Central memory CD8-positive, alpha-beta T cell (primary cell): Measurements from ENCODE around the gene RPS6KA6.

Experiments
- ATAC-seq: fragments of 150-1000 bp; cut with Tn5 transposase; replicated peaks from 2 replicates; pipeline ENCODE4 v1.10.0; 2022; ENCODE audit warnings: mild to moderate bottlenecking, moderate FRiP score, moderate number of reproducible peaks; ENCODE audit not compliant: poor library complexity, severe bottlenecking; ENCODE audit errors: extremely low read depth
- DNase-seq, 2 donors: peaks; one replicate each; pipeline ENCODE4 v3.0.0; 2021; ENCODE audit warnings: low spot score in 2 of 2
- H3K27ac Mint-ChIP-seq: one replicate; pipeline ENCODE4 v1.8.0; 2022; ENCODE audit warnings: low read depth, mild to moderate bottlenecking, moderate library complexity, mixed read lengths
- H3K27me3 Mint-ChIP-seq: one replicate; pipeline ENCODE4 v1.8.0; 2022; ENCODE audit warnings: mixed read lengths
- H3K36me3 Mint-ChIP-seq: one replicate; pipeline ENCODE4 v1.8.0; 2022; ENCODE audit warnings: mild to moderate bottlenecking, moderate library complexity, mixed read lengths; ENCODE audit not compliant: insufficient read depth
- H3K4me1 Mint-ChIP-seq: one replicate; pipeline ENCODE4 v1.8.0; 2022; ENCODE audit warnings: mixed read lengths
- H3K4me3 Mint-ChIP-seq: one replicate; pipeline ENCODE4 v1.8.0; 2022; ENCODE audit warnings: mild to moderate bottlenecking, moderate library complexity, mixed read lengths
- H3K9me3 Mint-ChIP-seq: one replicate; pipeline ENCODE4 v1.8.0; 2022; ENCODE audit warnings: mixed read lengths

The RPS6KA6 gene

GRCh38 chrX:84188320-84188834, 378 bp upstream of the RPS6KA6 start:
- Mint-ChIP-seq H3K27me3 (no peaks in the 10 kb centered on the region), H3K27ac (no peak overlapping the region), H3K9me3 (peaks cover 4% of the 10 kb centered on the region), H3K4me1 (no peaks in the 10 kb centered on the region), H3K36me3 (no peaks in the 10 kb centered on the region), H3K4me3 (no peak overlapping the region)
- DNase-seq (no peak), ATAC-seq (no peak)

DNA sequence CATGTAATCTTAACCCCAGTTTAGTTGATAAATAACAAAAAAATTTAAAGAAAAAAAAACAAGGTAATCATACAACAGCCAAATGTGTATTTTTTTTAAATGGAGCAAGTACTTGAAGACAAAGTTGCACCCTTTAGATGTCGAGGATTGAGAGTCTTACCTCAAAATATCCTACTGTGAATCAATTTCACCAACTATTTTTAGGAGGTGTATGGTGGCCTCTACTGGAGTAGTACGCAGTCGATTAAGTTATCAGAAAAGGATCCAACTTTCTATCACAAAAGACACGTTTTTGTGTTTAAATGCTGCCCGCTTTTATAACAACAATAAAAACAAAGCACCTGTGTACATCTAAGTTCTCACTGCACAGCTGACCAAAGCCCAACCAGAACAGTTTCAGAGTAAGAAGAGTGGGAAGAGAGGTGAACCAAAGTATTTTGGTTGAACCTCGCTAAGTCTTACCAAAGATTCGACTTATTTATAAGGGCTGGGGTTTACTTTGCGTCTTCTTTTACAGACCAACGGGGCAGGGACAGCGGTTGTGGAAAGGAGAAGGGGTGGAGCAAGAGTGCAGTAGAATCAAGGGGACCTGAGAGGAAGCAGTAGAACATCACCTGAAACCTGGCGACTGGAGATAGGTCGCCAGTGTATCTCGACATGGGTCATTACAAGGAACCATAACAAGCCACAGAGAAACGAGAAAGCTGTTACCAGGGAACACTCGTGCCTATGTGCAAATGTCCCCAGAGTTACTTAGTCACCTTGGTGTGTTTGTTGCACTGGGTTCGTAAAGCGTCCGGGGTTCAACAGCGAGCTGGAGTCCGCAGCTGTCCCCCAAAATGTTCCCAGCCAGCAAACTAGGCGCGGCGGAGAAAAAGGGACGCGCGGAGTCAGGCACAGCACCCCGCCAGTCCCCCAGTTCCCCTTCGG, 1.1 kb downstream of the RPS6KA6 start:
- H3K4me3 Mint-ChIP-seq, result no peak overlapping the region
- H3K27me3 Mint-ChIP-seq, result no peaks in the 10 kb centered on the region
- no peaks in the 10 kb centered on the region for H3K4me1 Mint-ChIP-seq
- peaks cover 14% of the 10 kb centered on the region for H3K9me3 Mint-ChIP-seq
- no peak overlapping the region for H3K27ac Mint-ChIP-seq
- ATAC-seq (no peak), DNase-seq (no peak)
- no peaks in the 10 kb centered on the region for H3K36me3 Mint-ChIP-seq

- Mint-ChIP-seq H3K4me3 (no peak overlapping the region), H3K27ac (no peak overlapping the region), H3K36me3 (no peaks in the 10 kb centered on the region), H3K27me3 (no peaks in the 10 kb centered on the region), H3K9me3 (peaks cover 16% of the 10 kb centered on the region), H3K4me1 (no peaks in the 10 kb centered on the region)
- DNase-seq (no peak), ATAC-seq (no peak)
Observed at GRCh38 chrX:84182516-84182915, 5.5 kb downstream of the RPS6KA6 start.

DNA sequence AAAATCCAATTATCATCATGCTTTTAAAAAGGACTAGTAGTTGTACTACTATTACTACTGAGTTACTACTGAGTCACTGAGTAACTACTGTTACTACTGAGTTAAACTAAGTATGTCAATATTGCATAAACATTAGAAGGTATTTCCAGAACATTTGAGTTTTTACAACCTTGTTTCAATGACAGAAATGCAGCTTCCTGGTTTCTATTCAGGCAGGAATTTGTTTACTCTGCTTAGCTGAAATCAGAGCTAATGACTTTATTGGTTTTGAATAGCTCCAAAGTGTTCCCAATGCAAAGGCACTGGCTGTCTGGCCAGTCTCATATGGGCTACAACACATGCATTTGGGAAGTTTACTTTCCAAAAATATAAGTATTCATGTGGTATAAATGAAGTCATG, 12.0 kb downstream of the RPS6KA6 start:
- Mint-ChIP-seq H3K27me3 (no peaks in the 10 kb centered on the region), H3K36me3 (no peaks in the 10 kb centered on the region), H3K4me3 (no peak overlapping the region), H3K27ac (no peak overlapping the region), H3K9me3 (no peaks in the 10 kb centered on the region), H3K4me1 (no peaks in the 10 kb centered on the region)
- DNase-seq (no peak), ATAC-seq (no peak)

GRCh38 chrX:84175274-84175673, 12.7 kb downstream of the RPS6KA6 start:
- ATAC-seq (no peak), DNase-seq (no peak)
- Mint-ChIP-seq H3K9me3 (no peaks in the 10 kb centered on the region), H3K27ac (no peak overlapping the region), H3K27me3 (no peaks in the 10 kb centered on the region), H3K36me3 (no peaks in the 10 kb centered on the region), H3K4me1 (no peaks in the 10 kb centered on the region), H3K4me3 (no peak overlapping the region)

DNA sequence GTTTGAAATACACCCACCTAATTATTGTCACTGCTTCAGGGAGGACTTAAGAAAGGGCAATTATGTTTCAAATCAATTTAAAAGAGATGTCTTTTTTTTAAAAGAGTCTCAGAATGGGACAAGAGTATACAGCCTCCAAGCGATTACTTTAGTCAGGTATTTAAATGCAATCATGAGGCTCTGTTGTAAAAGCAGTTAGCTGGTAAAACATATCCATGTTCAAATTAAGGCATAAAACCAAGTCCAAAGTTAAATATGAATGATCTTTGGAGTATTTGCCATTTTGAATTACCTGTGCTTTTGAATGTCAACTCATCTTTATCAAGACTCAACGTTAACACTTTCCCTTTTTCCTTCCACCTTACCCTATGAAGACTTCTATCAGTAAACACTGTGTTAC, 13.7 kb downstream of the RPS6KA6 start:
- DNase-seq, result no peak
- no peaks in the 10 kb centered on the region for H3K27me3 Mint-ChIP-seq
- no peaks in the 10 kb centered on the region for H3K9me3 Mint-ChIP-seq
- no peaks in the 10 kb centered on the region for H3K4me1 Mint-ChIP-seq
- no peak overlapping the region for H3K27ac Mint-ChIP-seq
- no peak overlapping the region for H3K4me3 Mint-ChIP-seq
- no peaks in the 10 kb centered on the region for H3K36me3 Mint-ChIP-seq
- ATAC-seq, result no peak

- Mint-ChIP-seq H3K36me3 (no peaks in the 10 kb centered on the region), H3K27me3 (no peaks in the 10 kb centered on the region), H3K4me1 (no peaks in the 10 kb centered on the region), H3K9me3 (no peaks in the 10 kb centered on the region), H3K4me3 (no peak overlapping the region), H3K27ac (no peak overlapping the region)
- ATAC-seq (no peak), DNase-seq (no peak)
Observed at GRCh38 chrX:84170931-84171330, 17.1 kb downstream of the RPS6KA6 start.

GRCh38 chrX:84168574-84168973, 19.4 kb downstream of the RPS6KA6 start:
- Mint-ChIP-seq H3K27ac (no peak overlapping the region), H3K9me3 (no peaks in the 10 kb centered on the region), H3K27me3 (no peaks in the 10 kb centered on the region), H3K4me1 (no peaks in the 10 kb centered on the region), H3K4me3 (no peak overlapping the region), H3K36me3 (no peaks in the 10 kb centered on the region)
- DNase-seq, result no peak
- no peak for ATAC-seq

DNA sequence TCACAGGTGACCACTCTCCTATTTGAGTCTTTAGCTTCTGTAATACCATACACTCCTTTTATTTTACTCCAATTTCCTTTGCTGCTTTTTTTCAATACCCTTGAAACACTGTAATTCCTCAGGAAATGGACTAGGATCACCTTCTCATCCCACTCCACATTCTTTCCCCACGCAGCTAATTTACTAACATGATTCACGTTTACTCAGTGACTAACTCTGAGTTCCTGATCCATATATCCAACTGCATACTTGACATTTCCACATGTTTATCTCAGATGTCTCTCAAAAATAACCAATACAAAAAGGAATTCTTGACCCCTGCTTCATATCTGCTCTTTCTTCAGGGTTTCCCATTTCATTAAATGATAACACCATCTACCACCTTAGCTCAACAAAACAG, 19.9 kb downstream of the RPS6KA6 start:
- Mint-ChIP-seq H3K4me3 (no peak overlapping the region), H3K9me3 (no peaks in the 10 kb centered on the region), H3K27me3 (no peaks in the 10 kb centered on the region), H3K4me1 (no peaks in the 10 kb centered on the region), H3K27ac (no peak overlapping the region), H3K36me3 (no peaks in the 10 kb centered on the region)
- DNase-seq, result no peak
- no peak for ATAC-seq

DNA sequence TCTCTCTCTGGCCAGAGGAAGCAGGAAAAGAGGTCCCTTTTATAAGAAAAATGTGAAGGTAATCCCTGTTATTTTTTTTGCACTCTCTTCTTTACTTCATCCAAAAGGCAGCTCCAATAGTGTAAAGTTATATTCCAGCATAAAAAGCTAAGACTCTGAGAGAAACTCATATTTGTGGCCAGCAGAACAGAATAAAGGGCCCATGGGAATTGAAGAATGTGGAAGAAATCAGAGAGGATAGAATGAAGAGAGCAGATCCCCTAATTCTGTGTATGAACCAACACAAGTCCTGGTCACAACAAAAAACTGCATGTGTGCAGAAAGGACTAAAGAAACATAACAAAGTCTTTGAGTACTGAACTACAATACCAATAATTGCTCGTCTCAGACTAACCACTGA, 22.3 kb downstream of the RPS6KA6 start:
- Mint-ChIP-seq H3K27me3 (no peaks in the 10 kb centered on the region), H3K9me3 (no peaks in the 10 kb centered on the region), H3K4me1 (no peaks in the 10 kb centered on the region), H3K4me3 (no peak overlapping the region), H3K27ac (no peak overlapping the region), H3K36me3 (no peaks in the 10 kb centered on the region)
- ATAC-seq (no peak), DNase-seq (no peak)

- no peak overlapping the region for H3K4me3 Mint-ChIP-seq
- H3K27ac Mint-ChIP-seq, result no peak overlapping the region
- no peaks in the 10 kb centered on the region for H3K27me3 Mint-ChIP-seq
- H3K36me3 Mint-ChIP-seq, result no peaks in the 10 kb centered on the region
- no peaks in the 10 kb centered on the region for H3K9me3 Mint-ChIP-seq
- H3K4me1 Mint-ChIP-seq, result no peaks in the 10 kb centered on the region
- DNase-seq, result no peak
- no peak for ATAC-seq
Observed at GRCh38 chrX:84162401-84162800, 25.6 kb downstream of the RPS6KA6 start.

DNA sequence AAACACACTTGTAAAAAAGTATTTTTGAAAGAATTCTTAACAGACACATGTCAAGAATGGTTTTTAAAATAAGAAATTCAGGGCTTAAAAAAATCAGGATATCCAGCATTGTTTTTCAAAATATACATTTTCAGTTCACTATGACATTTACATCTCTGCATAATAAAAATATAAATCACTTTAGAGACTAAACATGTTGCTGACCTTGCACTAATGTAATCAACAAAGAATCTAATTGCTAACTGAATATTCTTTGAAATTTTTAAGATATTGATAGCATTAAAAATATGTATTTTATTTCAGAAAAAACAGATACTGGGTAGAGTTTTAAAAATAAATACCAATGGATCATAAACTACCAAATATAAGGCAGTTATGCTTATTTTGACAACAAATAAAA, 26.4 kb downstream of the RPS6KA6 start:
- H3K9me3 Mint-ChIP-seq, result no peaks in the 10 kb centered on the region
- no peak for ATAC-seq
- no peaks in the 10 kb centered on the region for H3K27me3 Mint-ChIP-seq
- H3K4me3 Mint-ChIP-seq, result no peak overlapping the region
- DNase-seq, result no peak
- H3K27ac Mint-ChIP-seq, result no peak overlapping the region
- no peaks in the 10 kb centered on the region for H3K36me3 Mint-ChIP-seq
- no peaks in the 10 kb centered on the region for H3K4me1 Mint-ChIP-seq

DNA sequence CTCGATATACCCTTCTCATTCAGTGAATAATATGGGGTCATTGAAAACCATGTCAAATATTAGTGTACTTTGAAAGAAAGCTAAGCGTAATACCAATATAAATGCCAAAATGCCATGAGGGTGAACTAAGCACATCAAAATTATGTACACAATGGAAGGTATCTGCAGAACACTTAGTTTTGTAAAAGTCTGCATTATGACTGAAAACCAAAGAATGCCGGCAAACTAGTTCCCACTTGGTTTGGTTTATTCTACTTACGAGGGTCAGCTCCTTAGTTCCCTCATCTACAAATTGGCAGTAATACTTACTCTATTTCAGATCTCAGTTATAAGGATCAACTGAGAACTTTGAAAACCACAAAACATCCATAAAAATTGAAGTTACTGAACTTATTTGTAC, 27.3 kb downstream of the RPS6KA6 start:
- Mint-ChIP-seq H3K4me3 (no peak overlapping the region), H3K36me3 (no peaks in the 10 kb centered on the region), H3K9me3 (no peaks in the 10 kb centered on the region), H3K27ac (no peak overlapping the region), H3K4me1 (no peaks in the 10 kb centered on the region), H3K27me3 (no peaks in the 10 kb centered on the region)
- DNase-seq (no peak), ATAC-seq (no peak)
